Keratinocyte (primary cell): ENCODE results near the gene RAI1. TPM values are rescaled to one million over a fixed set of nuclear protein-coding genes. Genes with fewer than 3 reads are reported as not detected.

Experiments
- DNase-seq: peaks from one replicate; pipeline ENCODE4 v3.0.0-alpha.2; 2011; ENCODE audit warnings: low read depth, missing footprints, low spot score
- FAIRE-seq: peaks from 2 replicates; lab custom pipeline; 2011; peaks lifted over from hg19 to GRCh38; lab: Jason Lieb, UNC
- H2AFZ ChIP-seq: 2 replicates; pipeline ENCODE4 v1.6.0; 2012; ENCODE audit warnings: low read length, control low read depth, inconsistent platforms; ENCODE audit not compliant: control insufficient read depth
- H3K27ac ChIP-seq: 2 replicates; pipeline ENCODE4 v1.5.1; 2011; ENCODE audit warnings: low read length; ENCODE audit not compliant: control insufficient read depth, insufficient read depth
- H3K27me3 ChIP-seq: 3 replicates; pipeline ENCODE4 v1.6.0; 2011; ENCODE audit warnings: low read length; ENCODE audit not compliant: control insufficient read depth, insufficient read depth; ENCODE audit errors: extremely low read depth
- H3K36me3 ChIP-seq, 2 experiments: 2 replicates in 1 of 2; 3 replicates in 1 of 2; pipeline ENCODE4 v1.5.1; 2011; ENCODE audit warnings: low read length in 2 of 2, mild to moderate bottlenecking in 1 of 2; ENCODE audit not compliant: control insufficient read depth in 2 of 2, insufficient read depth in 2 of 2; ENCODE audit errors: extremely low read depth in 1 of 2
- H3K4me1 ChIP-seq: 3 replicates; pipeline ENCODE4 v1.5.1; 2011; ENCODE audit warnings: low read length; ENCODE audit not compliant: control insufficient read depth, insufficient read depth; ENCODE audit errors: extremely low read depth
- H3K4me2 ChIP-seq: 3 replicates; pipeline ENCODE4 v1.6.0; 2011; ENCODE audit warnings: low read depth, low read length; ENCODE audit not compliant: control insufficient read depth, insufficient read depth; ENCODE audit errors: extremely low read depth
- H3K4me3 ChIP-seq, 3 experiments: fragments of 200-600 bp in 1 of 3; sonication (generic) in 1 of 3; 2 replicates in 2 of 3; 3 replicates in 1 of 3; pipeline ENCODE4 v1.5.1; 2011 to 2016; ENCODE audit warnings: low read length in 3 of 3, mild to moderate bottlenecking in 3 of 3, control low read depth in 2 of 3, inconsistent platforms in 1 of 3, low read depth in 1 of 3, mixed read lengths in 1 of 3, mixed run types in 1 of 3, moderate library complexity in 1 of 3; ENCODE audit not compliant: control insufficient read depth in 2 of 3, insufficient read depth in 2 of 3; ENCODE audit errors: extremely low read depth in 1 of 3
- H3K79me2 ChIP-seq: 2 replicates; pipeline ENCODE4 v1.6.0; 2012; ENCODE audit warnings: low read length; ENCODE audit not compliant: control insufficient read depth, insufficient read depth
- H3K9ac ChIP-seq: 3 replicates; pipeline ENCODE4 v1.6.0; 2011; ENCODE audit warnings: low read length; ENCODE audit not compliant: control insufficient read depth, insufficient read depth; ENCODE audit errors: extremely low read depth
- H3K9me1 ChIP-seq: 3 replicates; pipeline ENCODE4 v1.6.0; 2011; ENCODE audit warnings: low read length; ENCODE audit not compliant: control insufficient read depth, insufficient read depth; ENCODE audit errors: extremely low read depth
- H3K9me3 ChIP-seq: 2 replicates; pipeline ENCODE4 v1.5.1; 2012; ENCODE audit warnings: low read depth, low read length; ENCODE audit not compliant: control insufficient read depth
- H4K20me1 ChIP-seq: 3 replicates; pipeline ENCODE4 v1.6.0; 2011; ENCODE audit warnings: low read length; ENCODE audit not compliant: control insufficient read depth, insufficient read depth; ENCODE audit errors: extremely low read depth
- CTCF ChIP-seq, 3 experiments: IDR thresholded peaks in 1 of 3; conservative IDR thresholded peaks in 1 of 3; optimal IDR thresholded peaks in 1 of 3; 2 replicates in 2 of 3; 3 replicates in 1 of 3; pipeline versions ENCODE3 to v1.5.1; 2011; ENCODE audit warnings: low read length in 3 of 3, mild to moderate bottlenecking in 3 of 3, moderate library complexity in 2 of 3, control low read depth in 1 of 3, inconsistent platforms in 1 of 3; ENCODE audit not compliant: insufficient read depth in 2 of 3; ENCODE audit errors: extremely low read depth in 1 of 3
- EZH2 ChIP-seq: IDR thresholded peaks from one replicate; pipeline ENCODE4 v1.6.1; 2012; ENCODE audit warnings: inconsistent platforms, mild to moderate bottlenecking, low read length, moderate library complexity
- dilution Hi-C: fragments of 300-500 bp; cut with MboI; formaldehyde crosslinking; loops from one replicate; pipeline ENCODE4 v1.7.0; 2020; ENCODE audit warnings: low sequenced_read_pairs; ENCODE audit not compliant: extremely low pct_ligation_motif_present
- polyA plus RNA-seq, 5 experiments: library from polyadenylated mRNA; depleted of rRNA in 3 of 5; stranded (reverse) in 3 of 5; stranded (forward) in 1 of 5; unstranded in 1 of 5; fragments of >200 nt; gene quantifications; 1 replicate in 1 of 5; 2 replicates in 3 of 5; 3 replicates in 1 of 5; pipeline versions ENCODE4 v1.2.1 to v1.2.3, GENCODE V29; 2011 to 2012; ENCODE audit warnings: missing spikeins in 2 of 5, low read depth in 1 of 5, low replicate concordance in 1 of 5

Gene RAI1
- polyA plus RNA-seq, 1 donor (not counting 4 experiments of a cell fraction or from before 2014, with no cell fraction given), result 2.6 TPM

- no peak overlapping the region for H3K4me3 ChIP-seq
- no peaks in the 10 kb centered on the region for H3K27me3 ChIP-seq
- DNase-seq, result no peak
- H3K27ac ChIP-seq, result no peak overlapping the region
- TF ChIP-seq CTCF (optimal IDR thresholded peaks at IDR 0.05 in 1 of 3, IDR thresholded peaks at IDR 0.05 in 1 of 3, conservative IDR thresholded peaks at IDR 0.05 in 1 of 3; ENCODE audit: extremely low read depth in 1 of 3, insufficient read depth in 2 of 3, low read length in 3 of 3) (no peak), EZH2 (no peak)
- H3K9me3 ChIP-seq, result no peaks in the 10 kb centered on the region
- H3K36me3 ChIP-seq, result peaks cover 0 to 6% of the 10 kb centered on the region in 2 experiments
- H3K9ac ChIP-seq, result no peak overlapping the region
- H2AFZ ChIP-seq, result no peak overlapping the region
- no peak for FAIRE-seq
- dilution Hi-C loops, result no loop called here
- no peaks in the 10 kb centered on the region for H4K20me1 ChIP-seq
- no peak overlapping the region for H3K4me2 ChIP-seq
- H3K4me1 ChIP-seq, result peaks cover 30% of the 10 kb centered on the region
- peaks cover 64% of the 10 kb centered on the region for H3K79me2 ChIP-seq
- no peaks in the 10 kb centered on the region for H3K9me1 ChIP-seq
These were observed 89.4 kb downstream of the RAI1 start for GRCh38 chr17:17770632-17771044.

- Histone ChIP-seq H2AFZ (no peak overlapping the region), H3K27ac (no peak overlapping the region), H4K20me1 (no peaks in the 10 kb centered on the region), H3K4me1 (peaks cover 20% of the 10 kb centered on the region), H3K9ac (no peak overlapping the region), H3K36me3 (peaks cover 0 to 6% of the 10 kb centered on the region in 2 experiments), H3K4me2 (no peak overlapping the region), H3K9me1 (no peaks in the 10 kb centered on the region), H3K79me2 (peaks cover 61% of the 10 kb centered on the region), H3K4me3 (no peak overlapping the region), H3K9me3 (no peaks in the 10 kb centered on the region), H3K27me3 (no peaks in the 10 kb centered on the region)
- dilution Hi-C loops, result no loop called here
- FAIRE-seq (no peak), DNase-seq (no peak)
- no peak for TF ChIP-seq EZH2
- no peak for TF ChIP-seq CTCF (optimal IDR thresholded peaks at IDR 0.05 in 1 of 3, IDR thresholded peaks at IDR 0.05 in 1 of 3, conservative IDR thresholded peaks at IDR 0.05 in 1 of 3; ENCODE audit: extremely low read depth in 1 of 3, insufficient read depth in 2 of 3, low read length in 3 of 3)
These were observed 90.4 kb downstream of the RAI1 start for GRCh38 chr17:17771498-17772201.
